ENCODE measurements around the gene BRINP1.

Gene BRINP1

DNA sequence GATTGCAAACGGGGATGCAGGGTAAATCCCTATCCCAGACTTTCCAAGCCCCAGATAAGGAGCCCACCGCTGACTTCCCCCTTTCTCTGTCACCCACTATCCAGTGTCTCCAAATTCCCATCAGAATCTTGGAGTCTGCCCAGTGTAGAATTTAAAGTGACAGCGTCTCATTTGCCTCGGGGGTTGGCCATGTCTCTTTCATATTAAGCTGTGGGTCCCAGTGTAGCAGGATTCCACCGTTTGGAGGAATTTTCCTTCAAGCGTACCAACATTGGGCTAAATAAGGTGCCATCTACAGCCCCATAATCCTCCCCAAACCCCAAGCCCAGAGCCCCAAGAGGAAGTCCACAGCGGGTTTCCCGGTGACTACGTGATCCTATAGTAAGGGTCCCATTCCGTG is 1.1 kb downstream of the BRINP1 start:
- H3K4me3 ChIP-seq (ENCODE audit: low read depth, low read length), result no peak overlapping the region
- ChIA-PET CTCF (no interaction called here), POLR2A (no interaction called here)
- DNase-seq (ENCODE audit: low read depth, low spot score), result no peak
- TF ChIP-seq, protein P1, sequence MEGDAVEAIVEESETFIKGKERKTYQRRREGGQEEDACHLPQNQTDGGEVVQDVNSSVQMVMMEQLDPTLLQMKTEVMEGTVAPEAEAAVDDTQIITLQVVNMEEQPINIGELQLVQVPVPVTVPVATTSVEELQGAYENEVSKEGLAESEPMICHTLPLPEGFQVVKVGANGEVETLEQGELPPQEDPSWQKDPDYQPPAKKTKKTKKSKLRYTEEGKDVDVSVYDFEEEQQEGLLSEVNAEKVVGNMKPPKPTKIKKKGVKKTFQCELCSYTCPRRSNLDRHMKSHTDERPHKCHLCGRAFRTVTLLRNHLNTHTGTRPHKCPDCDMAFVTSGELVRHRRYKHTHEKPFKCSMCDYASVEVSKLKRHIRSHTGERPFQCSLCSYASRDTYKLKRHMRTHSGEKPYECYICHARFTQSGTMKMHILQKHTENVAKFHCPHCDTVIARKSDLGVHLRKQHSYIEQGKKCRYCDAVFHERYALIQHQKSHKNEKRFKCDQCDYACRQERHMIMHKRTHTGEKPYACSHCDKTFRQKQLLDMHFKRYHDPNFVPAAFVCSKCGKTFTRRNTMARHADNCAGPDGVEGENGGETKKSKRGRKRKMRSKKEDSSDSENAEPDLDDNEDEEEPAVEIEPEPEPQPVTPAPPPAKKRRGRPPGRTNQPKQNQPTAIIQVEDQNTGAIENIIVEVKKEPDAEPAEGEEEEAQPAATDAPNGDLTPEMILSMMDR (IDR thresholded peaks at IDR 0.05; ENCODE audit: insufficient read depth, low read length, missing control alignments), result no peak

DNA sequence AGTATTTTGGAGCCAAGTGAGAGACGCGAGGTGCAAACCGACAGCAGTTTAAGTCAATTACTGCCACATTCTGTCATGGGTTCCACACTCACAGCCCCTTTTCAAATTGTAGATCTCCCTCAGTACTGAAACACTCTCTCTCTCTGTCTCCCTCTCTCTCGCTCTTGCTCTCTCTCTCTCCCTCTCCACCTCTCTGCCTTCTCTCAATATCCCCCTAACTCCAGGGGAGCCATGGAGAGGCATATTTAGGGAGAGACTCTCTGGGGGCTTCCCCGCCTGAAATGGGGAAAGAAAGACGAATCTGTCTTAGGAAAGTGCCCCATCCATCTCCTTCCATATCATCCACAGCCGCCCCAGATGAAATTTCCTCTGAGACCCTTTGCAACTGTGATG is 1.6 kb downstream of the BRINP1 start:
- ChIA-PET CTCF (no interaction called here), POLR2A (no interaction called here)
- H3K4me3 ChIP-seq (ENCODE audit: low read depth, low read length), result no peak overlapping the region
- TF ChIP-seq, protein P1 (IDR thresholded peaks at IDR 0.05; ENCODE audit: insufficient read depth, low read length, missing control alignments), result no peak
- no peak for DNase-seq (ENCODE audit: low read depth, low spot score)

DNA sequence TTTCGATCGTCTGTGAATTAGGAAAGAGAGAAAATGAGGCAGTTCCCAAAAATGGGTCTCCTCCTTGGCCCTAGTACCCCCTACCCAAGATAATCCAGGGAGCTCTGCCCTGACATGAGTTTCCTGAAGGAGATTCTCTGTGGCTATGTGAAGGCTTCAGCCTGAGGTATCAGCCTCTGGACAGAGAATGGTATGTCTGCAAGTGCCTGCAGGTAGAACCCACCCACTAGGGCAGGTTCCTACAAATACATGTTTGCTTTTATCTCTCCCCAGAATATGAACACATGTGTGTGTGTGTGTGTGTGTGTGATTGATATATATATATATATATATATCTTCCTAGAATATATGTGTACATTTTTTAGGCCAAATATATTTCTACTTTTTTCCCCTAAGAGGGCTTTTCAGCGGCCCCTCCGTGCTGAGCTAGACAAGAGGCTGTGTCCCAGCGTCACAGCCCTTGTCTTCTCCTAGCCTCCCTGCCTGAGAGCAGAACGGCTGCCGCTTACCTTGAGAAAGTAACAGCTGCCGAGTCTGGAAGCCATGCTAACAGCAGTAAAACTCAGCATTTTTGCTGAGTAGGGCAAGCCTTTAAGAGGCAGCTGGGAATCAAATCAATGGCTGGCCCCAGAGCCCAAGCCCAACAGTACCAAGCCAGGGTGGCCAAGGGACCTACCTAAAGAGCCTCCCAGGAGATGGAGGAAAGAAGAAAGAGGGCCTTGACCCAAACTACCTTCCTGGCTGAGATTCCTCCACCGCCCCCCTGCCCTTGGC is 2.1 kb downstream of the BRINP1 start:
- no peak overlapping the region for H3K4me3 ChIP-seq (ENCODE audit: low read depth, low read length)
- TF ChIP-seq, protein P1 (IDR thresholded peaks at IDR 0.05; ENCODE audit: insufficient read depth, low read length, missing control alignments), result no peak
- CTCF ChIA-PET, result no interaction called here
- DNase-seq (ENCODE audit: low read depth, low spot score), result no peak
- POLR2A ChIA-PET, result no interaction called here

DNA sequence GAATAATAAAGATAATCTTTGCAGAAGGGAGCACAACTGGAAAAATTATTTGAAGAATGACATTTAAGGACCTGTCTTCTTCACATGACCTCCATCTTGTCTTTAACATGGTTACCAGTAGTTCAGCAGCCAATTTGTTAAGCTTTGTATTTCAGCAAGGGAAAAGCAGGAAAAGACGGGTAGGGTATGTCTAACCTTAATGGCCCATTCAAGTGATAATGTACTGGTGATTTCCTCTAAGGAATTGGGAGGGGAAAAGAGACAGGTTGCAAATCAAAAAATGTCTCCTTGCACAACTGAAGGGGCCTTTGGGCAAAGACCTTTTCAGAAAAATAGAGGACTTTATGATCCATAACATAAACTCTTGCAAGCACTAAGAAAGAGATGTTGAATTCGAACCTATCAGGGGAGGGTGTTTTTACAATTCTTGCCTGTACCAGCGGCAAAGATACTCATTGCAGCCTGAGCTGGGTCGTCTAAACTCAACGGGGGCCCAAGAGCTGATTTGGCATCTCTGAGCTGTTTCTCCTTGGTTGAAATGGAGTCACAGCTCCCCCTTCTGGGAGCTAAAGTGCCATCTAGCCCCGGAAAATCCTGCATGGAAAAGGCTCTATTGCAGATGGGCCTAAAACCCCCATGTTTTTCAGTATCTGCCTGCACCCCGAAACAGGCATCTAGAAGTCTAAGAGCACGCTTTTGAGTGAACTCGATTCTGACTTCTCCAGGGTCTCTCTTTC is 3.8 kb downstream of the BRINP1 start:
- POLR2A ChIA-PET, result no interaction called here
- no peak overlapping the region for H3K4me3 ChIP-seq (ENCODE audit: low read depth, low read length)
- CTCF ChIA-PET, result interaction anchor here (1.0 to 1.6 kb wide), 3 partner anchors 8 to 1719 kb away, joined by 3 to 5 read pairs (median 3); no protein-coding TSS in a partner anchor
- TF ChIP-seq, protein P1 (IDR thresholded peaks at IDR 0.05; ENCODE audit: insufficient read depth, low read length, missing control alignments), result no peak
- DNase-seq (ENCODE audit: low read depth, low spot score), result no peak

DNA sequence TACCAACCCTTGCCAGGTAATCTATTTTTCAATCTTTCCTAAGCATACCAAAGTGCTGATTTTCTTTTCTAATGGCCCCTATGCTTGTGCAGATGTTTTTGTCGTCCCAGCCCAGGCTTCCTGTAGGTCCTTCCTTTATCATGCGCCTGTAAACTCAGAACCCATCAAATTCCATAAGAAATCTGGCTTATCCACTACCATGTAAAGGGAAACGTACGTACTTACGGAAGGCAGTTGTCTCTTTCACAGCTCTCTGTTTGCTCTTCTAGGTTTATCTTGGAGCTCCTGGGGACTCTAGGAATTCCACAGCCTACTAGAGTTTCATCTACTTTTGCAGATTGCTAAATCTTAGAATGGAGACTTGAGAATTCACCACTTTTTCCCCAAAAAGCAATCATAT is 9.0 kb downstream of the BRINP1 start:
- no peak for DNase-seq (ENCODE audit: low read depth, low spot score)
- TF ChIP-seq, protein P1 (IDR thresholded peaks at IDR 0.05; ENCODE audit: insufficient read depth, low read length, missing control alignments), result no peak
- no peak overlapping the region for H3K4me3 ChIP-seq (ENCODE audit: low read depth, low read length)
- ChIA-PET POLR2A (no interaction called here), CTCF (no interaction called here)

DNA sequence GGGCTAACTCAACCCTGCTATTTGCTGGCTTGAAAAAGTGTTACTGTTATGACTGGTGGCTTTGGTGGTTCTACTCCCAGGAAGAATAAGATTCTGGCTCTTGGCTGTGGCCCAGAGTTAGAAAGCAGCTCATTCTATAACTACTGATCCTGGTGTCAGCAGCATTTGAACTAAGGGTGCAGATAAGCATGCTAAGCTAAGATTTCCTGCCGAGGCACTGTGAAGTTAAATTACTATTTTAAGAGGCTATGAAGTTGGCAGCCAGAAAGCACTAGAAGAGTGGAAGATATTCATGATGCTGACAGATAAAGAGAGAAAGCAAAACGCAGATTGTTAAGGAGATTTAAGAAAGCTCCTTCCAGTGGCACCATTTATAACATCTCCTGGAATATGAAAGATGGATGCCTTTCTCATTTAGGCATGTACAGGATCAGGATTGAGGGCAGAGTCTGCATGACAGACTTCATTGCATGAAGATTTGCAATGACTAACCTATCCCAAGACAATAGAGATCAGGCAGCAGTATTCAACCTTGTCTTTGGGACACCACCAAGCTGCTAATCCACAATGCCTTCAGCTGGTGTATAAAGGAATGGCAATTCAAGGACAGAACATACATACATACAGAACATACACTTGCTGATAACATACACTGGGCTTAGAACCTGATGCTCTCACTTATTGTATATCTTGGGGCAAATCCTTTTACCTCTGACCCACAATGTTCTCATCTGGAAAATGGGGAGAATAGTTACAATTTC is 11.7 kb downstream of the BRINP1 start:
- DNase-seq (ENCODE audit: low read depth, low spot score), result no peak
- H3K4me3 ChIP-seq (ENCODE audit: low read depth, low read length), result no peak overlapping the region
- ChIA-PET POLR2A (no interaction called here), CTCF (no interaction called here)
- TF ChIP-seq, protein P1 (IDR thresholded peaks at IDR 0.05; ENCODE audit: insufficient read depth, low read length, missing control alignments), result no peak
